ENCODE data around the gene SALL3. TPM values are rescaled to one million over a fixed set of nuclear protein-coding genes. Genes with fewer than 3 reads are reported as not detected.

The SALL3 gene
- total and polyA plus RNA-seq, 2 of the 13 experiments (the other 11 are each of a cell fraction or from before 2014, with no cell fraction given), result not detected

GRCh38 chr18:78936251-78937005 lies 43.2 kb upstream of the SALL3 start:
- Histone ChIP-seq H3K9me3 (ENCODE audit: low read length) (no peaks in the 10 kb centered on the region), H2AFZ (ENCODE audit: low read length) (no peak overlapping the region), H3K79me2 (ENCODE audit: insufficient read depth, low read length) (no peaks in the 10 kb centered on the region), H4K20me1 (ENCODE audit: insufficient read depth, low read length) (no peaks in the 10 kb centered on the region), H3K36me3 (replicated peaks in 1 of 2; ENCODE audit: control insufficient read depth in 1 of 2, insufficient read depth in 2 of 2, low read length in 2 of 2) (no peaks in the 10 kb centered on the region), H3K4me2 (ENCODE audit: low read depth, low read length) (no peak overlapping the region), H3K9ac (ENCODE audit: insufficient read depth, low read depth, low read length) (no peak overlapping the region), H3K4me1 (ENCODE audit: insufficient read depth, low read length) (no peaks in the 10 kb centered on the region), H3K27me3 (ENCODE audit: control insufficient read depth in 1 of 2, insufficient read depth in 2 of 2, low read length in 2 of 2) (peaks cover 10 to 57% of the 10 kb centered on the region in 2 experiments; a peak in 4 of 5 replicates), H3K4me3 (replicated peaks in 1 of 3; ENCODE audit: insufficient read depth in 1 of 3, low read depth in 2 of 3, low read length in 3 of 3) (no peak overlapping the region), H3K27ac (ENCODE audit: extremely low read length, insufficient read depth, low read length) (no peak overlapping the region)
- no peak for TF ChIP-seq RXRA (CRISPR knock-in tag; IDR thresholded peaks at IDR 0.05)
- no peak for TF ChIP-seq ATRX (CRISPR knock-in tag; IDR thresholded peaks at IDR 0.05; ENCODE audit: borderline replicate concordance)
- no peak for TF ChIP-seq CEBPB (IDR thresholded peaks at IDR 0.05; ENCODE audit: borderline replicate concordance, low read depth, low read length)
- TF ChIP-seq ZHX2 (IDR thresholded peaks at IDR 0.05; ENCODE audit: low read depth), result no peak
- TF ChIP-seq ZHX2 (CRISPR knock-in tag; IDR thresholded peaks at IDR 0.05; ENCODE audit: borderline replicate concordance), result no peak
- no peak for TF ChIP-seq ZNF468 (CRISPR knock-in tag; IDR thresholded peaks at IDR 0.05)
- no peak for TF ChIP-seq PRDM15 (CRISPR knock-in tag; IDR thresholded peaks at IDR 0.05)
- TF ChIP-seq EHMT2 (IDR thresholded peaks at IDR 0.05; ENCODE audit: borderline replicate concordance, low read depth, low read length), result no peak
- TF ChIP-seq TARDBP (CRISPR knock-in tag; IDR thresholded peaks at IDR 0.05), result no peak
- no peak for TF ChIP-seq SMYD3 (CRISPR knock-in tag; IDR thresholded peaks at IDR 0.05)
- in situ Hi-C loops (cut with HindIII; ENCODE audit: extremely low pct_ligation_motif_present, low pct_unique_long_range_greater_than_20kb), result no loop called here
- no peak for ATAC-seq
- intact Hi-C loops (cut with micrococcal nuclease; ENCODE audit: unreplicated experiment), result no loop called here
- ChIA-PET CTCF (ENCODE audit: low intra/inter-chr PET ratio, low total read pairs) (no interaction called here), POLR2A (no interaction called here)
- WGBS (ENCODE audit: low lambda C conversion rate), result 32% methylated on average over 25 of the region's 28 CpGs
- no peak for FAIRE-seq
- BruUV-seq (replicated peaks), result no TSS peak
- DNase-seq (ENCODE audit: low spot score), result no peak
